K562 (cell line): Measurements from ENCODE around the gene AMBRA1. TPM values are rescaled to one million over a fixed set of nuclear protein-coding genes. Genes with fewer than 3 reads are reported as not detected.
A peak's percentile ranks its signal among the peaks of the same experiment; 100 is the strongest.

Experiments used
- JUND ChIP-seq, 2 experiments: IDR thresholded peaks; 2 replicates in 1 of 2; 3 replicates in 1 of 2; pipeline ENCODE4 v1.6.1; 2011; ENCODE audit warnings: borderline replicate concordance in 2 of 2, low read depth in 2 of 2, low read length in 2 of 2, improper control_type of control experiment in 1 of 2, missing biosample characterization in 1 of 2, missing genetic modification characterization in 1 of 2, missing genetic modification reagents in 1 of 2
- KAT2B ChIP-seq: IDR thresholded peaks from one replicate; pipeline ENCODE4 v1.6.1; 2012; ENCODE audit warnings: low read depth, mild to moderate bottlenecking, control low read depth, inconsistent platforms, low read length, moderate library complexity
- KAT7 ChIP-seq: sonication (generic); formaldehyde crosslinking; IDR thresholded peaks from 2 replicates; pipeline ENCODE4 v1.8.0; 2022; ENCODE audit warnings: missing genetic modification reagents, mild to moderate bottlenecking, borderline replicate concordance
- MBD2 ChIP-seq: sonication (generic); IDR thresholded peaks from 2 replicates; pipeline ENCODE4 v1.6.1; 2016; ENCODE audit warnings: low read depth, borderline replicate concordance
- NCOR1 ChIP-seq: fragments of 450-650 bp; IDR thresholded peaks from 2 replicates; pipeline ENCODE4 v1.6.1; 2016; ENCODE audit warnings: mild to moderate bottlenecking, moderate library complexity
- NFYB ChIP-seq: IDR thresholded peaks from 2 replicates; pipeline ENCODE4 v1.6.1; 2011; ENCODE audit warnings: mild to moderate bottlenecking, moderate library complexity; ENCODE audit not compliant: insufficient read length; ENCODE audit errors: extremely low read depth
- NONO ChIP-seq, 2 experiments: fragments of 200-400 bp in 1 of 2; fragments of 450-650 bp in 1 of 2; formaldehyde crosslinking in 1 of 2; IDR thresholded peaks; 2 replicates each; pipeline ENCODE4 v1.6.1; 2017; ENCODE audit warnings: low read depth in 2 of 2, mild to moderate bottlenecking in 2 of 2, moderate library complexity in 2 of 2, low read length in 1 of 2
- PHB2 ChIP-seq: fragments of 450-650 bp; IDR thresholded peaks from 2 replicates; pipeline ENCODE4 v1.6.1; 2017; ENCODE audit warnings: low read depth
- RAD21 ChIP-seq, 2 experiments: fragments of 250-450 bp in 1 of 2; fragments of 450-650 bp in 1 of 2; sonication (Bioruptor Pico) in 1 of 2; formaldehyde crosslinking in 1 of 2; IDR thresholded peaks in 1 of 2; conservative IDR thresholded peaks in 1 of 2; 2 replicates each; pipeline versions ENCODE4 v1.4.0 to v1.8.0; 2020 to 2022; ENCODE audit warnings: mild to moderate bottlenecking in 2 of 2, moderate library complexity in 1 of 2
- SMC3 ChIP-seq: conservative IDR thresholded peaks from 2 replicates; pipeline ENCODE4 v1.6.1; 2011; ENCODE audit warnings: low read depth, low read length, improper control_type of control experiment; ENCODE audit not compliant: insufficient read depth
- SUPT5H ChIP-seq: fragments of 450-650 bp; IDR thresholded peaks from 2 replicates; pipeline ENCODE4 v1.6.1; 2016
- ZFX ChIP-seq: sonication (generic); formaldehyde crosslinking; IDR thresholded peaks from 2 replicates; pipeline ENCODE4 v1.8.0; 2022; ENCODE audit warnings: mild to moderate bottlenecking, missing genetic modification reagents, moderate library complexity
- ZNF77 ChIP-seq: fragments of 250-450 bp; sonication (Bioruptor Pico); IDR thresholded peaks from 2 replicates; pipeline ENCODE4 v1.5.0; 2020
- polyA plus RNA-seq, 8 experiments: library from polyadenylated mRNA; depleted of rRNA in 4 of 8; stranded (reverse) in 5 of 8; unstranded in 3 of 8; fragments of >200 nt; fragmentation: Nextera tagmentation in 2 of 8; fragmentation: Illumina TruSeq in 1 of 8; extraction: Ambion mirVana in 2 of 8; extraction: Trizol in 1 of 8; gene quantifications; 2 replicates each; pipeline versions ENCODE4 v1.2.1 to v1.2.3, GENCODE V29; 2011 to 2014; ENCODE audit warnings: inconsistent platforms in 1 of 8, missing spikeins in 1 of 8
- total RNA-seq, 7 experiments: library from RNA; depleted of rRNA in 6 of 7; stranded (reverse); fragments of >200 nt in 6 of 7; fragmentation: Illumina TruSeq in 2 of 7; extraction: Trizol in 2 of 7; gene quantifications; 2 replicates each; pipeline versions ENCODE4 v1.2.1 to v1.2.3, GENCODE V29; 2011 to 2021; ENCODE audit warnings: low replicate concordance in 1 of 7
- TF ChIP-seq, protein P1 (sequence below): sonication (generic); formaldehyde crosslinking; IDR thresholded peaks from 2 replicates; pipeline ENCODE4 v1.8.0; 2023; ENCODE audit warnings: missing genetic modification reagents, mild to moderate bottlenecking, borderline replicate concordance
- TF ChIP-seq, protein P2 (sequence below): sonication (generic); formaldehyde crosslinking; IDR thresholded peaks from 2 replicates; pipeline ENCODE4 v1.8.1; 2023; ENCODE audit warnings: mild to moderate bottlenecking, missing genetic modification reagents
- TF ChIP-seq, protein P3 (sequence below): fragments of 150-350 bp; conservative IDR thresholded peaks from 2 replicates; pipeline ENCODE4 v1.6.1; 2014; ENCODE audit warnings: low read length

AMBRA1 gene
- total and polyA plus RNA-seq, 9 of the 15 experiments (the other 6 are each of a cell fraction or from before 2014, with no cell fraction given) = 0.15 to 24.5 (median 13.0) TPM

GRCh38 chr11:46617134-46617971, 23.5 kb upstream of the AMBRA1 start, which contains the start of the genes ATG13 and HARBI1 (continued):
- TF ChIP-seq, protein P1, sequence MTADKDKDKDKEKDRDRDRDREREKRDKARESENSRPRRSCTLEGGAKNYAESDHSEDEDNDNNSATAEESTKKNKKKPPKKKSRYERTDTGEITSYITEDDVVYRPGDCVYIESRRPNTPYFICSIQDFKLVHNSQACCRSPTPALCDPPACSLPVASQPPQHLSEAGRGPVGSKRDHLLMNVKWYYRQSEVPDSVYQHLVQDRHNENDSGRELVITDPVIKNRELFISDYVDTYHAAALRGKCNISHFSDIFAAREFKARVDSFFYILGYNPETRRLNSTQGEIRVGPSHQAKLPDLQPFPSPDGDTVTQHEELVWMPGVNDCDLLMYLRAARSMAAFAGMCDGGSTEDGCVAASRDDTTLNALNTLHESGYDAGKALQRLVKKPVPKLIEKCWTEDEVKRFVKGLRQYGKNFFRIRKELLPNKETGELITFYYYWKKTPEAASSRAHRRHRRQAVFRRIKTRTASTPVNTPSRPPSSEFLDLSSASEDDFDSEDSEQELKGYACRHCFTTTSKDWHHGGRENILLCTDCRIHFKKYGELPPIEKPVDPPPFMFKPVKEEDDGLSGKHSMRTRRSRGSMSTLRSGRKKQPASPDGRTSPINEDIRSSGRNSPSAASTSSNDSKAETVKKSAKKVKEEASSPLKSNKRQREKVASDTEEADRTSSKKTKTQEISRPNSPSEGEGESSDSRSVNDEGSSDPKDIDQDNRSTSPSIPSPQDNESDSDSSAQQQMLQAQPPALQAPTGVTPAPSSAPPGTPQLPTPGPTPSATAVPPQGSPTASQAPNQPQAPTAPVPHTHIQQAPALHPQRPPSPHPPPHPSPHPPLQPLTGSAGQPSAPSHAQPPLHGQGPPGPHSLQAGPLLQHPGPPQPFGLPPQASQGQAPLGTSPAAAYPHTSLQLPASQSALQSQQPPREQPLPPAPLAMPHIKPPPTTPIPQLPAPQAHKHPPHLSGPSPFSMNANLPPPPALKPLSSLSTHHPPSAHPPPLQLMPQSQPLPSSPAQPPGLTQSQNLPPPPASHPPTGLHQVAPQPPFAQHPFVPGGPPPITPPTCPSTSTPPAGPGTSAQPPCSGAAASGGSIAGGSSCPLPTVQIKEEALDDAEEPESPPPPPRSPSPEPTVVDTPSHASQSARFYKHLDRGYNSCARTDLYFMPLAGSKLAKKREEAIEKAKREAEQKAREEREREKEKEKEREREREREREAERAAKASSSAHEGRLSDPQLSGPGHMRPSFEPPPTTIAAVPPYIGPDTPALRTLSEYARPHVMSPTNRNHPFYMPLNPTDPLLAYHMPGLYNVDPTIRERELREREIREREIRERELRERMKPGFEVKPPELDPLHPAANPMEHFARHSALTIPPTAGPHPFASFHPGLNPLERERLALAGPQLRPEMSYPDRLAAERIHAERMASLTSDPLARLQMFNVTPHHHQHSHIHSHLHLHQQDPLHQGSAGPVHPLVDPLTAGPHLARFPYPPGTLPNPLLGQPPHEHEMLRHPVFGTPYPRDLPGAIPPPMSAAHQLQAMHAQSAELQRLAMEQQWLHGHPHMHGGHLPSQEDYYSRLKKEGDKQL = no peak
- TF ChIP-seq ZFX (CRISPR knock-in tag) (peak; percentile 84), NONO (IDR thresholded peaks at IDR 0.05; ENCODE audit: low read depth in 2 of 2, low read length in 1 of 2) (peak in 1 of 2 experiments; percentile 13; a peak in 1 of 4 replicates), MBD2 (peak; percentile 22; the same call in 1 of the 2 replicates), JUND (IDR thresholded peaks at IDR 0.05; ENCODE audit: borderline replicate concordance, low read depth, low read length) (no peak; the same call in 1 of the 2 replicates), JUND (tag; IDR thresholded peaks at IDR 0.05; ENCODE audit: borderline replicate concordance, low read depth, low read length) (peak; percentile 7; the same call in 1 of the 3 replicates), RAD21 (CRISPR knock-in tag; conservative IDR thresholded peaks at IDR 0.05 in 1 of 2, IDR thresholded peaks at IDR 0.05 in 1 of 2) (peak; percentile 78 to 81), SUPT5H (peak; percentile 64), NCOR1 (no peak), KAT7 (CRISPR knock-in tag) (0 out of 2 replicates have a peak, but pooled peaks have one; percentile 84), KAT2B (no peak), NFYB (no peak), ZNF77 (CRISPR knock-in tag) (no peak), SMC3 (peak; percentile 63), PHB2 (no peak)
- TF ChIP-seq, protein P2, sequence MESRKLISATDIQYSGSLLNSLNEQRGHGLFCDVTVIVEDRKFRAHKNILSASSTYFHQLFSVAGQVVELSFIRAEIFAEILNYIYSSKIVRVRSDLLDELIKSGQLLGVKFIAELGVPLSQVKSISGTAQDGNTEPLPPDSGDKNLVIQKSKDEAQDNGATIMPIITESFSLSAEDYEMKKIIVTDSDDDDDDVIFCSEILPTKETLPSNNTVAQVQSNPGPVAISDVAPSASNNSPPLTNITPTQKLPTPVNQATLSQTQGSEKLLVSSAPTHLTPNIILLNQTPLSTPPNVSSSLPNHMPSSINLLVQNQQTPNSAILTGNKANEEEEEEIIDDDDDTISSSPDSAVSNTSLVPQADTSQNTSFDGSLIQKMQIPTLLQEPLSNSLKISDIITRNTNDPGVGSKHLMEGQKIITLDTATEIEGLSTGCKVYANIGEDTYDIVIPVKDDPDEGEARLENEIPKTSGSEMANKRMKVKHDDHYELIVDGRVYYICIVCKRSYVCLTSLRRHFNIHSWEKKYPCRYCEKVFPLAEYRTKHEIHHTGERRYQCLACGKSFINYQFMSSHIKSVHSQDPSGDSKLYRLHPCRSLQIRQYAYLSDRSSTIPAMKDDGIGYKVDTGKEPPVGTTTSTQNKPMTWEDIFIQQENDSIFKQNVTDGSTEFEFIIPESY = 0 out of 2 replicates have a peak, but pooled peaks have one; percentile 10
- TF ChIP-seq, protein P3, sequence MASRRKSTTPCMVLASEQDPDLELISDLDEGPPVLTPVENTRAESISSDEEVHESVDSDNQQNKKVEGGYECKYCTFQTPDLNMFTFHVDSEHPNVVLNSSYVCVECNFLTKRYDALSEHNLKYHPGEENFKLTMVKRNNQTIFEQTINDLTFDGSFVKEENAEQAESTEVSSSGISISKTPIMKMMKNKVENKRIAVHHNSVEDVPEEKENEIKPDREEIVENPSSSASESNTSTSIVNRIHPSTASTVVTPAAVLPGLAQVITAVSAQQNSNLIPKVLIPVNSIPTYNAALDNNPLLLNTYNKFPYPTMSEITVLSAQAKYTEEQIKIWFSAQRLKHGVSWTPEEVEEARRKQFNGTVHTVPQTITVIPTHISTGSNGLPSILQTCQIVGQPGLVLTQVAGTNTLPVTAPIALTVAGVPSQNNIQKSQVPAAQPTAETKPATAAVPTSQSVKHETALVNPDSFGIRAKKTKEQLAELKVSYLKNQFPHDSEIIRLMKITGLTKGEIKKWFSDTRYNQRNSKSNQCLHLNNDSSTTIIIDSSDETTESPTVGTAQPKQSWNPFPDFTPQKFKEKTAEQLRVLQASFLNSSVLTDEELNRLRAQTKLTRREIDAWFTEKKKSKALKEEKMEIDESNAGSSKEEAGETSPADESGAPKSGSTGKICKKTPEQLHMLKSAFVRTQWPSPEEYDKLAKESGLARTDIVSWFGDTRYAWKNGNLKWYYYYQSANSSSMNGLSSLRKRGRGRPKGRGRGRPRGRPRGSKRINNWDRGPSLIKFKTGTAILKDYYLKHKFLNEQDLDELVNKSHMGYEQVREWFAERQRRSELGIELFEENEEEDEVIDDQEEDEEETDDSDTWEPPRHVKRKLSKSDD = no peak
